ENCODE data around the gene ADAMTS16. TPM values are rescaled to one million over a fixed set of nuclear protein-coding genes. Genes with fewer than 3 reads are reported as not detected.

The ADAMTS16 gene
- total RNA-seq, 1 experiment from 2014 or later: 30.1 TPM

- TF ChIP-seq CREM (CRISPR knock-in tag; IDR thresholded peaks at IDR 0.05): no peak
- no peak for TF ChIP-seq RELA (CRISPR knock-in tag; IDR thresholded peaks at IDR 0.05; ENCODE audit: borderline replicate concordance)
- TF ChIP-seq ZNF396 (CRISPR knock-in tag; IDR thresholded peaks at IDR 0.05; ENCODE audit: borderline replicate concordance): no peak
- TF ChIP-seq ATF3 (CRISPR knock-in tag; conservative IDR thresholded peaks at IDR 0.05): no peak
- no peak for TF ChIP-seq ZNF425 (CRISPR knock-in tag; conservative IDR thresholded peaks at IDR 0.05)
- no peak for TF ChIP-seq MXD4 (CRISPR knock-in tag; IDR thresholded peaks at IDR 0.05; ENCODE audit: borderline replicate concordance)
- TF ChIP-seq HMGA2 (CRISPR knock-in tag; IDR thresholded peaks at IDR 0.05): no peak
- no peak for TF ChIP-seq ZNF512 (CRISPR knock-in tag; IDR thresholded peaks at IDR 0.05; ENCODE audit: borderline replicate concordance)
These were observed 202.7 kb downstream of the ADAMTS16 start (continued) for GRCh38 chr5:5342784-5343183.

GRCh38 chr5:5343568-5343967 lies 203.4 kb downstream of the ADAMTS16 start:
- H3K9me3 Mint-ChIP-seq: peaks cover 16% of the 10 kb centered on the region
- TF ChIP-seq ZNF317 (CRISPR knock-in tag; IDR thresholded peaks at IDR 0.05; ENCODE audit: borderline replicate concordance, low read depth) (no peak), ZSCAN18 (CRISPR knock-in tag; IDR thresholded peaks at IDR 0.05) (no peak), FOXP4 (CRISPR knock-in tag; IDR thresholded peaks at IDR 0.05) (no peak), SMAD4 (CRISPR knock-in tag; IDR thresholded peaks at IDR 0.05) (no peak), SOX15 (CRISPR knock-in tag; IDR thresholded peaks at IDR 0.05) (no peak), CDX4 (CRISPR knock-in tag; IDR thresholded peaks at IDR 0.05; ENCODE audit: borderline replicate concordance) (no peak), HMGXB4 (CRISPR knock-in tag; IDR thresholded peaks at IDR 0.05) (no peak), PRDM15 (CRISPR knock-in tag; IDR thresholded peaks at IDR 0.05) (no peak), ZNF423 (CRISPR knock-in tag; IDR thresholded peaks at IDR 0.05) (no peak), NR2C2 (CRISPR knock-in tag; IDR thresholded peaks at IDR 0.05) (no peak), ZNF232 (CRISPR knock-in tag; IDR thresholded peaks at IDR 0.05) (no peak)
- CTCF ChIA-PET: interaction anchor here (1.2 to 2.2 kb wide), 3 partner anchors 17 to 50 kb away, joined by 4 to 8 read pairs (median 5); no protein-coding TSS in a partner anchor
- no peak for DNase-seq (ENCODE audit: low spot score)
- ATAC-seq: no peak
- 0 out of 2 replicates have a peak, but pooled peaks cover 3% of the 10 kb centered on the region for H3K27me3 Mint-ChIP-seq (ENCODE audit: low read depth)
- H3K36me3 Mint-ChIP-seq: 0 out of 2 replicates have a peak, but pooled peaks cover 3% of the 10 kb centered on the region
- peaks cover 36% of the 10 kb centered on the region for H3K4me1 Mint-ChIP-seq
- POLR2A ChIA-PET: no interaction called here
- no peak overlapping the region for H3K4me3 Mint-ChIP-seq
- no peak overlapping the region for H3K27ac Mint-ChIP-seq

All from WTC11 (cell line).